HCEC 1CT (cell line): ENCODE measurements around the gene CPAMD8.

Source experiments
- DNase-seq: peaks from one replicate; pipeline ENCODE4 v3.0.0-alpha.2; 2017

The CPAMD8 gene

GRCh38 chr19:17026706-17027534, at the start of gene CPAMD8:
Gene CPAMD8, minus strand, starts transcription at chr19:17026810. Its CDS starts 168 bp downstream, at chr19:17026642.
- no peak for DNase-seq

DNA sequence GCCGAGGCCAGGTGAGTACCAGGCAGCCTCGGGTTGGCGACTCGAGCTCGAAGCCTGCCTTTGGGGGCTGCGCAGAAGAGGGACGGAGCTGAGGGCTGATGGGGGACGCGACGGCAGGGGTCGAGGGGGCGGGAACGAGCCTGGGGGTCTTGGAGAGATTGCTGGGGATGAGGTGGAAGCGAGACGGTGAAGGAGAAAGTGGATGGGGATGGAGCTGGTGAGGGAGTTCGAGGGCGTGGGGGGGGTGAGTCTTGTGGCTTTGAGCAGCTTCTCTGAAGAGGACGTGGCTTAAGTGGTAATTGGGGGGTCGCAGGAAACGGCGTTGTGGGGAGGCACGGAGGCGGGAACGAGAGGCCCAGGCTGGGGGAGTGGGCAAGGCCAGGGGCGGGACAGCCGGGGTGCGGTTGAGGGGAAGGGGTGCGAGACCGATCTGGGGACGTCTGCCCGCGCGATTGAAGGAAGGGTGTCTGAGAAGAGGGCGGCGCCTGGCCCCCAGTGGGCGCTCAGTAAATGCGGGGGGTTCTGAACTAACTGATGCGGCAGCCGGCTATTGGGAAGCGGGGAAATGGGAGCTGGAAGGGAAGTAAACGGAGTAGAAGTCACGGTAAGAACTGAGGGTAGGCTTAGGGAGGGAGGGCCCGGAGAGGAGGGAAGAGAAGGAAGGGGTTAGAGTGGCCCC, 49.4 kb upstream of the CPAMD8 start:
- peak; percentile 16 for DNase-seq

GRCh38 chr19:17075035-17075863, 48.6 kb upstream of the CPAMD8 start, which contains the start of the genes HAUS8 and MYO9B:
Gene HAUS8, minus strand, starts transcription at chr19:17075452. Its CDS starts 30 bp downstream, at chr19:17075422.
Gene MYO9B, plus strand, starts transcription at chr19:17075777. Its CDS starts 25,941 bp downstream, at chr19:17101718.
- DNase-seq = peak; percentile 100

- no peak for DNase-seq
These were observed 48.0 kb upstream of the CPAMD8 start for GRCh38 chr19:17074634-17075034.

DNA sequence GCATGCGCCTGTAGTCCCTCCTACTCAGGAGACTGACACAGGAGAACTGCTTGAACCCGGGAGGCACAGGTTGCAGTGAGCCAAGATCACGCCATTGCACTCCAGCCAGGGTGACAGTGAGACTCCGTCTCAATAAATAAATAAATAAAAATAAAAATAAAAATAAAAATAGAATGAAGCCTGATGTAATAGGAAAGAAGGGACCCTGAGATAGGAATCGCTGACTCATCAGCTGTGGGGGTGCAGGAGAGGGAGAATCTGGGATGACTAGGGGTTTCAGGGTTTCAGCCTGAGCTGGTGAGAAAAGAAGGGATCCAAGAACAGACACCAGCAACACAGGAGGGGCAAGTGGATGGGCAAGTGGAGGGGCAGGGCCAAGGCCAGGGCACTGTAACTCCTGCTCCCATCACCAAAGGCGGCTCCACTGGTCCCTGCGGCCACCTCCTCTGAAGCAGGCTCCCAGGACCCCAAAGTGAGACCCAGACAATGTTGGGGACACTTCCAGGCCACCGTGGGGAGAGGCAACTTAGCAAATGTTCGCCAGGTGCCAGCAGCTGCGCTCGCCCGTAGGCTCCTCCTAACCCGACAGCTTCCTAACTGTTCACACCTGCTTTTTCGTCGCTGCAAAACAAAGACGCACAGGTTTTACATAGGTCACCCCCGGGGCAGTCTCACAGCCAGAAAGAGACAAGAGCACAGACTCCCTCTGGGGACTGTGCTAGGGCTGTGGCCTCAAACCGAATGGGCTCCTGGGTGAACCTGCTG, 47.4 kb upstream of the CPAMD8 start:
- peak; percentile 23 for DNase-seq

DNA sequence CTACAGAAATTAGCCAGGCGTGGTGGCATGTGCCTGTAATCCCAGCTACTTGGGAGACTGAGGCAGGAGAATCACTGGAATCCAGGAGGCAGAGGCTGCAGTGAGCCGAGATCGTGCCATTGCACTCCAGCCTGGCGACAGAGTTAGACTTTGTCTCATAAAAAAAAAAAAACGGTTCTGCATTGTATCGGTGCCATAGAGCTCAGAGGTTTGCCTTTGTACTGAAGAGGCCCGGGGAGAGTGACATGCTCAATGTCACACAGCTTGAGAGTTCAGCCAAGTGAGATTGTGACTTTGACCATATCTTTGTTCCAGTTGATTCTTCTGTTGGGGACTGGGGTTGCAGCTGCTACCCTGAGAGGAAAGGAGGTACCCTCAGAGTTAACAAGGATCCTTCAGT, 44.3 kb upstream of the CPAMD8 start:
- no peak for DNase-seq

- DNase-seq = no peak
These were observed 43.8 kb upstream of the CPAMD8 start for GRCh38 chr19:17070421-17070820.

DNA sequence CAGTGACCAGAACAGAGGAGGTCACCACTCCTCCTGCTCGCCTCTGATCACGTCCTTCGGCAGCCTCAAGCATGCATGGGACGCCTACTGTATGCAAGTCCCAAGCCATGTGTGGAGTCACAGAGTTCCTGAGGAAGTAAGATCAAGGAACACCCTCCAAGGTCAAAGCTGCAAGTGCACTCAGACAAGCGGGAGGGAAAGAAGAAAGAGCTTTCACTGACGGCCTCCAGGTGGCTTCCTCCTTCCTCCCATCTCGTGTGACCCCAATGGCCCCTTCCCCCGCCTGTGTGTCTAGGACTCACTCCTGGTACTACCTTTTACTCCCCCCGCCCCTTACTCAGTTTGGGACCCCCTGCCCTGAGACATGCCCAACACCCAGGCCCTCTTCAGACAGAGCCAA, 42.6 kb upstream of the CPAMD8 start:
- no peak for DNase-seq

DNA sequence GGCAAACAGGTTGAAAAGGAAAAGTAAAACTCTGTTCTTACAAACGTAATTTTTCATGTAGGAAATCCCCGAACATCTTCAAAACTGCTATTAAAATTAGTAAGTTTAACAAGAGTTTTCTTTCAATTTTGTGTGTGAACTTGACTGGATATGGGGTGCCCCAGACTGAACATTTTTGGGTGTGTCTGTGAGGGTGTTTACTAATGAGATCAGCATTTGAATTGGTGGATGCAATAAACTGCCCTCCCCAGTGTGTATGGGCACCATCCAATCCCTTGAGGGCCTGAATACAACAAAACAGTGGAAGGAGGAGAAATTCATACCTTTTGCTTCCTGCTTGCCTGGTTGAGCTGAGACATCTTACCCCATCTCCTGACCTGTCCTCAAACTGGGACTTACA, 36.8 kb upstream of the CPAMD8 start:
- DNase-seq = no peak

DNA sequence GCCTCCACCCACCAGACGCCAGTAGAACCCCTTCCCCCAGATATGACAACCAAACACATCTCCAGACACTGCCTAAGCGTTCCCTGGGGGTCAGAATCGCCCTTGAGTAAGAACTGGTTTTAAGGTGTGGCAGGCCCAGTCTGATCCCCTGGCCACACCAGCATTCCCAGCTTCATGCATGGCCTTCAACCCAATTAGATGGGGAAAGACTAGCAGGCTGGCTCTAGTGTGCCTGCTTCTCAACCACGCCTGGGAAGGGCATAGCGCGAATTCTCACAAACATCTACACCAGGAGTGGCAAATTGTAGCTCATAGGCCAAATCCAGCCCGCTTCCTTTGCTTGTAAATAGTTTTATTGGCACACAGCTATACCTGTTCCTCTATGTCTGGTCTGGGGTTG, 35.1 kb upstream of the CPAMD8 start:
- DNase-seq = no peak

DNA sequence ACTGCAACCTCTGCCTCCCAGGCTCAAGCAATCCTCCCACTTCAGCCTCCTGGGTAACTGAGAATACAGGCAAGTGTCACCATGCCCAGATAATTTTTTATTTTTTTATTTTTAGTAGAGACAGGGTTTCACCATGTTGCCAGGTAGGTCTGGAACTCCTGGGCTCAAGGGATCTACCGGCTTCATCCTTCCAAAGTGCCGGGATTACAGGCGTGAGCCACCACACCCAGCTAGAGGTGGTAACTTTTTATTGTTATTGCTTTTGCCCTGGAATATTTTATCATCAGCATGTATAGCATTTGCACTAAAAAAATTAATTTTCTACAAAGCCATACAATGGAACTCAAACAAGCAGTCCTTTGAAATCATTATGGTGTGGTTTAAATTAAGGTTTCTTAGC, 34.6 kb upstream of the CPAMD8 start:
- no peak for DNase-seq

GRCh38 chr19:17060802-17061201, 34.2 kb upstream of the CPAMD8 start:
- DNase-seq = no peak

- no peak for DNase-seq
These were observed 31.6 kb upstream of the CPAMD8 start for GRCh38 chr19:17058236-17058635.

GRCh38 chr19:17055636-17056035, 29.0 kb upstream of the CPAMD8 start:
- no peak for DNase-seq

DNA sequence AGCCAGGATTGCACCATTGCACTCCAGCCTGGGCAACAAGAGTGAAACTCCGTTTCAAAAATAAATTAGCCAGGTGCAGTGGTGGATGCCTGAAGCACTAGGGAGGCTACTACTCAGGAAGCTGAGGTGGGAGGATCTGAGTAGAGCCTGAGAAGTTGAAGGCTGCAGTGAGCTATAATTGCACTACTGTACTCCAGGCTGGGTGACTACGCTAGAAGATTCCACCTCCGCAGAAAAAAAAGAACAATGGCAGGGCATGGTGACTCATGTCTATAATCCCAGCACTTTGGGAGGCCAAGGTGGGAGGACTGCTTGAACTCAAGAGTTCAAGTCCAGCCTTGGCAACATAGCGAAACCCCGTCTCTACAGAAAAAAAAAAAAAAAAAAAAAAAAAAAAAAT, 28.1 kb upstream of the CPAMD8 start:
- no peak for DNase-seq

DNA sequence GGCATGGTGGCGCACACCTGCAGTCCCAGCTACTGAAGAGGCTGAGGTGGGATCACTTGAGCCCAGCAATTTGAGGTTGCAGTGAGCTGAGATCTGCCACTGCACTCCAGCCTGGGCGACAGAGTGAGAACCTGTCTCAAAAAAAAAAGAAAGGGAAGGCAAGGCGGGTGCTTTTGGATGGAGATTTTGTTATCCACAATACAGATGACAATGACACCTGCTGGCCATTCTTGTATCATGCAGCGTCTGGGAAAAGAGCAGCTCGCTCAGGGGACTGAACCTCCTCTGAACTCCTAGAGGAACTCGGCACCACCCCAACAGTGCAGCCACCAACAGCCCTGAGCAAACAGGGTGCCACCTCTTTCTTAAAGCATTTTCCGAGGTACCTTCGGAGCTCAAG, 25.8 kb upstream of the CPAMD8 start:
- DNase-seq = peak; percentile 46

DNA sequence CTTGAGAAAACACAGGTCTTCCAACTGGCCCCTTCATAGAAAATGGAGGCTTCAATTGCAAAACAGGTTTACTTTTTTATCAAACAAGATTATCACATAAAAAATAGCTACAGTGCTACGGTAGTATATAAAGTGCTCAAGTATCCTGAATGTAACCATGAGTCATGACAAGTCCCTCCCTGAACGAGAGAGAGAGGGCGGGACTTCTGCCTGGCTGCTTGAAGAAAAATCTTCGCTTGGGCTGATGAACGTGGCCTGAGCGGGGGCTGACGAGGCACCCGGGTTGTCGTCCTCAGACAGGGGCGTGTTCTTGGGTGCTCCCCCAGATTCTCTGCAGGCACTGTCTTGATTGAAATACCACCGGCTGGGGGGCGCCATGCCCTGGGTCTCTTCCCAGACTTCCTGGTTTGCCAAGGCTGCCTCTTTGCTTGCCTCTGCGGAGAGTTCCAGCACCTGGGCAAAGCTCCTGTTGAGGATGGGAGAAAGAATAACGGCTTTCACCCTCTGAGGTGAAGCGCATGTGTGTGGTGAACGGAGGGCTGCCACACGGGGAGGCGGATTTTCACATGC, 23.2 kb upstream of the CPAMD8 start:
- DNase-seq = peak; percentile 21

- DNase-seq = no peak
These were observed 22.4 kb upstream of the CPAMD8 start for GRCh38 chr19:17048885-17049453.

DNA sequence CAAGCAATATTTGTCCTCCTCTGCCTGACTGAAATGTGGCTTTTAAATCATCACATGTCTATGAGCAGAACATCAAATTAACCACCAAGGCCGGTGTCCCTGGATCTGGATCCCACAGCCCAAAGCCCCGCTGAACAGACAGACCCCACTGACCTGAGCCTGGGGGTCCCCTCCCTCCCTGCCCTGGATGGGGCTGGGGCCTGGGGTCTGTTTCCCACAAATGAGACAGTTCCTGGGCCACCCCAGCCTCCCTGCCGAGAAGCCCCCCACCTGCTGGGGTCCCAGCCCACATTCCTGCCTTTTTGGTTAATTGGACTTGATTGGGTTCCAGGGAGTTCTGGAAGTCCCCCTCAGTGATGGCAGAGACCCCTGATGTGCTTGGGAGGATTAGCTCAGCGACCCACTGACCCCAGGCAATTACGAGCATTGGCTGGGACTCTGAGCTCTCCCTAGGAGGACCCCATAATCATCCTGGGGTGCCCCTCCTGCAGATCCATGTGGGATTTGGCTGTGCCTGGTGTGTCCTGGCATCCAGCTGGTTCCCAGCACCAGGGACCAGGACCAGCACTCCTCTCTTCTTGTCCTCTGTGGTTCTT, 19.4 kb upstream of the CPAMD8 start:
- DNase-seq = no peak

DNA sequence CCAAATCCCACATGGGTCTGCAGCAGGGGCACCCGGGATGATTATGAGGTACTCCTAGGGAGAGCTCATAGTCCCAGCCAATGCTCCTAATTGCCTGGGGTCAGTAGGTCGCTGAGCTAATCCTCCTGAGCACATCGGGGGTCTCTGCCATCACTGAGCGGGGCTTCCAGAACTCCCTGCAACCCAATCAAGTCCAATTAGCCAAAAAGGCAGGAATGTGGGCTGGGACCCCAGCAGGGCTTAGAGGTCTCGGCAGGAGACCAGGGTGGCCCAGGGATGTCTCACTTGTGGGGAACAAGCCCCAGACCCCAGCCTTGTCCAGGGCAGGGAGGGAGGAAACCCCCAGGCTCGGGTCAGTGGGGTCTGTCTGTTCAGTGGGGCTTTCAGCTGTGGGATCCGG, 17.1 kb upstream of the CPAMD8 start:
- no peak for DNase-seq

DNA sequence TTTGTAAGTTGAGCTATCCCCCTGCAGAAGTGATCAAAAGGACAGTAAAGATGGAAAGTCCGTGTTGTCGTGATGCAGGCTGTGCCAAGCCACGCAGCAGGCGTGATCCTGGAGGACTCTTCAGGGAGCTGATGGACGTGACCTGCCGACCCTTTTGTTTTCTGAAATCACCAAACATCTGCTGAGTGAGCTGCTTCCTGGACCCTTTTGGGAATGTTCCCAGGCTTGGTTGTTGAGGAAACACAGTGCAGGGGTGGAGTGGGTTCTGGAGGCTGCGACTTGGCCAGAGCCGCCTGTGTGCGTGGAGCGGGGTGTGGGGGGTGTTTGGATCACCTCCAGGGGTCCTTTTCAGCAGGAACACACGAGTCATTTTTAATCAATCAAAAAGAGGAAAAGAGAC, 15.4 kb upstream of the CPAMD8 start:
- DNase-seq = no peak
